ENCODE data around the gene PXK.
"Not testable (repeated sequence)": the region's sequence is repeated elsewhere in the genome, so short reads cannot be mapped to it uniquely, and the experiment has no call there.

Gene PXK

DNA sequence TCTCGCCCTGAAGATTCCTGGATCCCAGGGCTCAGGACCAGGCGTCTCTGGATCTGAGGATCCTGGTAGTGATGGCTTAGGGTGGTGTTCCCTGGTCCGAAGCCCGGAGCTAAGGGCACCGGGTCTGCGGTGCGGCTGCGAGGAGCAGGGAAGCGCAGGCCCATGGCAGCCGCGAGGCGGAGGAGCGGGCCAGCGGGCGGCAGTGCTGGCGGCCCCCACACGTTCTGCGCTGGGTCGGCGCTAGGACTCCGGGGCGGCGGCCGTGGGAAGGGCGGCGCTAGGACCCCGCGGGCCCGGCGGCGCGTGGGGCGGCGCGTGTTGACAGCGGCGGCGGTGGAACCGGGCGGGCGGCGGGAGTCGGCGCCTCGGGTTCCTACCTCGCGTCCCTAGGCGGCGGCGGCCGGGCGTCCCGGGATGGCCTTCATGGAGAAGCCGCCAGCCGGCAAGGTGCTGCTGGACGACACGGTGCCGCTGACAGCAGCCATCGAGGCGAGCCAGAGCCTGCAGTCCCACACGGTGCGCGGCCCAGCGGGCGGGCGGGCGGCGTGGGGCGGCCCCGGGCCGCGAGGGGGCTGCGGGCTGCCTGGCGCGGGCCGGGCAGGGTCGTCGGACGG, at the start of gene PXK:
TSS of gene PXK (plus strand) at position 318 of the 614 bp plus-strand sequence. CDS start at position 415, 97 bp downstream.
- DNase-seq (ENCODE audit: low spot score) = peak; percentile 77

DNA sequence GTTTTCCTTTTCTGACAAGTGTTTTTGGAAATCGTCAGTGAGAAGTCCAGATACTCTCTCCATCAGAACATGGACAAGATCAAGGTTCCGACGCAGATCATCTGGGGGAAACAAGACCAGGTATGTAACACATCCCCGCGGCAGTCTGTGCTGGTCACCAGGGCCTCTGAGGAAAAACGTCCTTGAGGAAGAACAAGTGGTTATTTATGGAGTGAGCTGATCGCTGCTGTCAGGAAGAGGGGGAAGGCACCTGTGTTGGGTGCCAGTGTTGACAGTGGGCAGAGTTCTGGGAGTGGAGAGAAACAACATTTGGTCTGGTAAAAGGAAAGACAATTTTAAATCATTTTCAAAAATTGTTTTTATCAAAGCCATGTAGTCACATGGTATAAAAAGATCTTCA, 47.4 kb upstream of the PXK start:
- no peak for DNase-seq (ENCODE audit: low spot score)

DNA sequence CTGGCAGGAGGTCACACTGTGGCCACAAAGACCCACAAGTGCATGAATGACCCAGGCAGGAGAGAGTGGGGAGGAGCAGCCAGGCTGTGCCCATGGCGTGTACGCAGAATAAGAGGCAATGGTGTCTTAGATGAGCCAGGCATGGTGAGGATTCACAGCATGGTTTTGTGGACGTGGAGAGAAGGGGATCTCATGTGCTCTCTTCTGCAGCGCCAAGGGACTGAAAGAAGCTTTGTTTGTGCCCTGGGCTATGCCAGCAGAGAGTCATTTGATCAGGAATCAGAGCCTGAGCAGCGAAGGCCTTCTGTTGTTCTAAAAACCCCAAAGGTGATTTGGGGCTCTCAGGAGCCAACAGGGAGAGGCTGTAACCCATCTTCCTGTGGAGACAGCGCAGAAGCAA, 45.3 kb upstream of the PXK start:
- DNase-seq (ENCODE audit: low spot score) = no peak

DNA sequence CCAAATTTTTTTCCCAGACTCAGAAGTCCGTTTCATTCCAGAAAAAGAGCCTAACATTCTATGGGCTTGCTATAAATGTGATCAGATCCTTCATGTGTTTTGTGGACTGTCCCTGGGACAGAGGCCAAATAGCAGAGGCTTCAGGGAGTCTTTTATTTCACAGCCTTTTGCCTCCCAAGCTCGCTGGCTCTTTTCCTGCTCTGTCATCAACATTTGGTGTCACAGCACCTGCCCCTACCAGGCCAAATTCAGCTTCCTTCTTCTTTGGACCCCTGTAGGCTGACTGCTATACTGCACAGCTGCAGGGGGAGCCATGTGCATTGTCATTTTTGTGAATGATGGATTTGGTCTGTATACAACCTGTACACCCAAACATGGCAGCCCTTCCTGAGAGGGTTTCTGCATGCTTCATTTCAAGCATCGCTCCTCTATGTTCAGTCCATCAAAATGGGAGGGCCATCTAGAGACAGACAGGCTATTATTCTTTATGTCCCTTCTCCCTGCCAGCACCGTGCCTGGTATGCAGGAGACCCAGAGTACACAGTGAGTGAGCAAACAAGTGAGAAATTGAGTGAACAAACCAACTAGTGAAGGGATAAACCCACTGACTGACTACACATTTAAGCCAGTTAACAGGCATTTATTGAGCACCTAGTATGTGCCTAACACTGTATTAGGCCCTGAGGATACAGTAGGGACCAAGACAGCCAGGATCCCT, 44.5 kb upstream of the PXK start:
- DNase-seq (ENCODE audit: low spot score) = no peak

DNA sequence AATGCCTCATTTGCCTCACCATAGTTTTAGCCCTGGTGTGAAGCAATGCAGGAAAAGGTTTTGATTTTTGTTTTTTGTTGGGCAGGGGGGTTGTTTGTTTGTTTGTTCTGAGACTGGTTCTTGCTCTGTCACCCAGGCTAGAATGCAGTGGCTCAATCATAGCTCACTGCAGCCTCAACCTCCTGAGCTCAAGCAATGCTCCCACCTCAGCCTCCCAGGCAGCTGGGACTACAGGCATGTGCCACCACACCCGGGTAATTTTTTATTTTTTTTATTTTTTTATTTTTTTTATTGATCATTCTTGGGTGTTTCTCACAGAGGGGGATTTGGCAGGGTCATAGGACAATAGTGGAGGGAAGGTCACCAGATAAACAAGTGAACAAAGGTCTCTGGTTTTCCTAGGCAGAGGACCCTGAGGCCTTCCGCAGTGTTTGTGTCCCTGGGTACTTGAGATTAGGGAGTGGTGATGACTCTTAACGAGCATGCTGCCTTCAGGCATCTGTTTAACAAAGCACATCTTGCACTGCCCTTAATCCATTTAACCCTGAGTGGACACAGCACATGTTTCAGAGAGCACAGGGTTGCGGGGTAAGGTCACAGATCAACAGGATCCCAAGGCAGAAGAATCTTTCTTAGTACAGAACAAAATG, 43.6 kb upstream of the PXK start:
- not testable (repeated sequence) for DNase-seq (ENCODE audit: low spot score)

DNA sequence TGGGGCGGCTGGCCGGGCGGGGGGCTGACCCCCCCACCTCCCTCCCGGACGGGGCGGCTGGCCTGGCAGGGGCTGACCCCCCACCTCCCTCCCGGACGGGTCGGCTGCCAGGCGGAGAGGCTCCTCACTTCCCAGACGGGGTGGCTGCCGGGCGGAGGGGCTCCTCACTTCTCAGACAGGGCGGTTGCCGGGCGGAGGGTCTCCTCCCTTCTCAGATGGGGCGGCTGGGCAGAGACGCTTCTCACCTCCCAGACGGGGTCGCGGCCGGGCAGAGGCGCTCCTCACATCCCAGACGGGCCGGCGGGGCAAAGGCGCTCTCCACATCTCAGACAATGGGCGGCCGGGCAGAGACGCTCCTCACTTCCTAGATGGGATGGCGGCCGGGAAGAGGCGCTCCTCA, 42.2 kb upstream of the PXK start:
- not testable (repeated sequence) for DNase-seq (ENCODE audit: low spot score)

DNA sequence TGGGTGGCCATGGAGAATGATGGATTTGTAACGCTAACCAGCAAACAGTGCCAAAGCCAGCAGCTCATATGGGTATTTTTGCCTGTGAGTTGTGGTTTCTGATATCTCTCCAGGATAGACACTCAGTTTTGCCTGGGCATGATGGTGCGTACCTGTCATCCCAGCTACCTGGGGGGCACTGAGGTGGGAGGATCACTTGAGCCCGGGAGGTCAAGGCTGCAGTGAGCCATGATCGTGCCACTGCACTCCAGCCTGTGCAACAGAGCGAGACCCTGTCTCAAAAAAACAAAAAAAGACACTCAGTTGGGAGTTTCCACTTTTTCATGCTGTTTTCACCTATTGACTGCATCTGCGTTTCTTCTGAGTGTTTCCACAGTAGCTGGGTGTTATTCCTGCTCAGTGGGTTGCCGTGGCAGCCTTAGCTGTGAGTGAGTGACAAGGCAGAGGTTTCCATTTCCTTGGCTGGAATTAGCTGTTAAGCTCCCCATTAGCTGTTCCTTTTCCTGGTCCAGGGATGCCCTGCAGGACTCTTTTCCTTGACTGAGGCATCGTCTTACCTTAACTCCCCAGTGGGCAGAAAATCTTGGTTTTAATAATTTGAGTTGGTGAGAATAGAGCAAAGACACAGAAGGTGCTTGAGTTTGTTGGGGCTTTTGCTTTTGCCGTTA, 40.9 kb upstream of the PXK start:
- DNase-seq (ENCODE audit: low spot score) = no peak

DNA sequence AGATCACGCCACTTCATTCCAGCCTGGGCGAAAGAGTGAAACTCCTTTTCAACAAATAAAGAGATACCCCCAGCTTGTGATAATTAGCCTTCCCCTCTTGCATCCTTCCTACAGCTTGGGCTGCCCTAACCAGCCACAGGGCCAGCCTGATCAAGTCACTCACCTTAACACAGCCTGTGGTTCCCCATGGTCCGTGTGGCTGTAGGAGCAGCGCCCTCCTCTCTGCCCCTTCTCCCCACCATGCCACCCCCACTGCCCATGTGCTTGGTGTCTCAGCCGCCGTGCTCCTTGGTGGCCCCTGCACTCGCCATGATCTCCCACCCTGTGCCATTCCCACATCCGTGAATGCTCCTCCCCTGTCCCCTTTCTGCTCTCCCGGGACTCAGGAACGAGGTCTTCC, 39.8 kb upstream of the PXK start:
- no peak for DNase-seq (ENCODE audit: low spot score)

DNA sequence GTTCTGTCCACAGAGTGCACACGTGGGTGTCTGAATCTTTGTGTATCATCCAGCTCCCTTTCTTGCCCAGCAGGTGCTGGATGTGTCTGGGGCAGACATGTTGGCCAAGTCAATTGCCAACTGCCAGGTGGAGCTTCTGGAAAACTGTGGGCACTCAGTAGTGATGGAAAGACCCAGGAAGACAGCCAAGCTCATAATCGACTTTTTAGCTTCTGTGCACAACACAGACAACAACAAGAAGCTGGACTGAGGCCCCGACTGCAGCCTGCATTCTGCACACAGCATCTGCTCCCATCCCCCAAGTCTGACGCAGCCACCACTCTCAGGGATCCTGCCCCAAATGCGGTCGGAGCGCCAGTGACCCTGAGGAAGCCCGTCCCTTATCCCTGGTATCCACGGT, 39.2 kb upstream of the PXK start:
- DNase-seq (ENCODE audit: low spot score) = no peak

DNA sequence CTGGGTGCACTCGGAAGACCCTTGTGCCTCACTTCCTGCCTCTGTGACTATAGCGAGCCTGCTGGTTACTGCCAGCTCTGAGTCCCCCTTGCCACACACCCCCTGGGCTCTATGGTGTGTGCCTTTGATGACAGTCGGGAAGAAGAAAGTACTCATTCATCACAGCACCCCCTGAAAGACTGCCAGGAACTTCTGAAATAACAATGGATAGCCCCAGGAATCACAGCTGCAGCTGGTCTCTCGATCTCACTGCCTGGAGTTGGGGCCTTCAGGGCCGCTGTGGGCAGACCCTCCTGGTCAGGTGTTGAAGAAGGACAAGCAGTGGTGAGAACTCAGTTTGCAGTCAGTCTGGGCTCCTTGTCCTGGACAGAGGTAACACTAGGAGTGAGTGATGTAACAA, 36.4 kb upstream of the PXK start:
- DNase-seq (ENCODE audit: low spot score) = no peak

DNA sequence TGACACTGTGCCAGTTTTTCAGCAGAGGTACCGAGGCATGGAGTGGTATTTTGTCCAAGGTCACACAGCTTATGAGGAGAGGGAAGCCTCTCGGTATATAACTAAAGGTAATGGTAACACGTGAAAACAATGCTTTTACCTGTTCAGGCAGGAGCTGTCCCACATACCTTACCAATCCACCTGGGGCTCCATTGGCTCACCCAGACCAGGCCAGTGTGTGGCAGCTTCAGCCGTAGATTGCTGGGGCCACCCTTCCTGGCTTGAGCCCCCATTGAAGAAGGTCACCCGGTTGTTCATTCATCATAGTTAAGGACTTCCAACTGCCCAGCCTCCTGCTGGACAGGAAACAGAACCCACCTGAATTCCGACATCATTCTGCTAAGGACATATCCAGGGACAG, 35.8 kb upstream of the PXK start:
- DNase-seq (ENCODE audit: low spot score) = no peak

DNA sequence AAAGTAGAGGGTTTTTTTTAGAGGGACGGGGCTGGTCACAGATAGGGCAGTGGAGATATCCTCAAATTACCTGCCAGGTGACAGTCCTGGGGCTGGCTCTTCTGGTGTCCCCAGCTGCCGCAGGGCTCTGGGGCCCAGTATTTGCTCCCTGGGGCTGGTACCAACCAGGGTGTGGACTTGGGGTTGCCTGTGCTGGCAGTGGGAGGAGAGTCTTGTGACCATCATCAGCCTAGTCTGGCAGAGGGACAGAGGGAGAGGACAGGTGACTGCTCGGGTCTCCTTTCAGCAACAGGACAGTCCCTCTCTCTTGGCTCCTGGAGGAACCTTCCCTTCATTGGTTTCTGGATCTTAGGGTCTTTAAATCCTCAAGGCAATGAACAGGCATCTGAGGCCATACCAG, 34.5 kb upstream of the PXK start:
- no peak for DNase-seq (ENCODE audit: low spot score)

DNA sequence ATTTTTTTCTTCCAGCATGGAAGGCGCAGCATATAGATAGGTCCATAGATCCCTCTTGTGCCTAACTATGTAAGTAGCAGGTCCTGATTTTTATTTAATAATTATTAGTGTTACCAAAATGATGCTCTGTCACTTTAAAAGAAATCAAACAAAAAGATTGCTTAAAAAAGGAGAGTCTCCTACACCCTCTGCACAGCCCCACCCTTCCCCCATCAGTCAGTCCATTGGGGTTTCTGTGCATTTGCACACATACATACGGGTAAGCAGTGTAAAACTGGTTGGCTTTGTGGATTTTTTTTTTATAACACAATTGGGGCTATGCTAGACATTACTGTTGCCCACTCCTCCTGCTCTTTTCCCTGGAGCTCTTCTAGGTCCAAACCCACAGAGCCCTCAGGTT, 33.6 kb upstream of the PXK start:
- DNase-seq (ENCODE audit: low spot score) = no peak

DNA sequence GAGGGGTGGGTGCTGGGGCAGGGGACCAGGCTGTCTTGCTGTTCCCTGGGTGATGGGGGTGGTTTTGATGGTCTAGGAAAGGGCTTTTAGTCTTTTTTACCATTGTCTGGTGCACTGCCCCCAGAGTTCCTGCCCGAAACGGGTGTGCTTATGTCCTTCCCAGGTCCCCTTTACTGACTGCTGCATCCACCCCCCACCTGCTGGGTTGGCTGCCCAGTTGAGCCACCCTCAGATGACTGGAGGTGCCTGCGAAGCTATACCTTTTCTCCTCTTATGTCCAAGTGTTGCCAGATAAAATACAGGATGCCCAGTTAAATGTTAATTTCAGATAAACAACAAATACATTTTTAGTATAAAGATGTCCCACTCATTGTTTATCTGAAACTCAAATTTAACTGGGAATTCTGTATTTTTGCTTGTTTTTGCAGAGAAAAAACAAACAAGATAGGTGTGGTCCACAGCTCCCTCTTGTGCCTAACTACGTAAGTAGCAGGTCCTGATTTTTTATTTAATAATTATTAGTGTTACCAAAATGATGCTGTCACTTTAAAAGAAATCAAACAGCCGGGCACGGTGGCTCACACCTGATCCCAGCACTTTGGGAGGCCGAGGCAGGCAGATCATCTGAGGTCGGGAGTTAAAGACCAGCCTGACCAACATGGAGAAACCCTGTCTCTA, 32.7 kb upstream of the PXK start:
- no peak for DNase-seq (ENCODE audit: low spot score)

DNA sequence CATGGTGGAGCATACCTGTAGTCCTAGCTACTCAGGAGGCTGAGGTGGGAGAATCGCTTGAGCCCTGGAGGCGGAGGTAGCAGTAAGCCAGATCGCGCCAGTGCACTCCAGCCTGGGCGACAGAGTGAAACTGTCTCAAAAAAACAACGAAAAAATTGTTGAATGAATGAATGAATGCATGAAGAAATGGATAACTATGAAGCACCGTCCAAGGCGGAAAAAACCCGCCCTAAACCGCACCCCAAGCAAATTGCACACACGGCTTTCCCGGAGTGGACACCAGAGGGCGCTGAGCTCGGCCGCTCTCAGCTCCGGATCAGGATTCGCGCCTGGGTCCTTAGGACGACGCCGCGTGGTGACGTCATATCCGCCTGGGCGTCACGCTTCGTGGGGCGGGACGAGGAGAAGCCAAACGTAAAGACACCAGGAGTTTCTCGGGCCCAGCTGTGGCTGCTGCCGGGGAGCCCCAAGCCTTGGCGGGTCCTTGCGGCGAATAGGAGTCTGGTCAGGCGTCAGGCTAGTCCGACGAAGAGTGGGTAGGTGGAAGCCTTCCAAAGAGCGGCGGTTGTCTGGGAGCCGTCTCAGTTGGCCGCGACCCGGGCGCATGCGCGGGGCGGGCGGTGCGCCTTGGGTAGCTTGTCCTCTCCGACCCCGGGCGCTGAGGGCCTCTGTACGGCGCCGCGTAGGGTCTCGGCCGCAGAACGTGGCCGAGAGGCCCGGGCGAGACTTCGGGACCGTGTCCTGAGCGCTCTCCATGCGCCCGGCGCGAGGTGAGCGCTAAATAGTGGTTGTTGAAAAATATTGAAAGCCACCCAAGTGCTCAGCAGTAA, 26.6 kb upstream of the PXK start, which contains the start of the genes HTD2 and RPP14:
TSS of gene HTD2 (plus strand) at position 639 of the 830 bp plus-strand sequence. CDS start 11,094 bp downstream, outside the sequence.
TSS of gene RPP14 (plus strand) at position 364 of the 830 bp plus-strand sequence. CDS start 4,085 bp downstream, outside the sequence.
- DNase-seq (ENCODE audit: low spot score) = peak; percentile 98

DNA sequence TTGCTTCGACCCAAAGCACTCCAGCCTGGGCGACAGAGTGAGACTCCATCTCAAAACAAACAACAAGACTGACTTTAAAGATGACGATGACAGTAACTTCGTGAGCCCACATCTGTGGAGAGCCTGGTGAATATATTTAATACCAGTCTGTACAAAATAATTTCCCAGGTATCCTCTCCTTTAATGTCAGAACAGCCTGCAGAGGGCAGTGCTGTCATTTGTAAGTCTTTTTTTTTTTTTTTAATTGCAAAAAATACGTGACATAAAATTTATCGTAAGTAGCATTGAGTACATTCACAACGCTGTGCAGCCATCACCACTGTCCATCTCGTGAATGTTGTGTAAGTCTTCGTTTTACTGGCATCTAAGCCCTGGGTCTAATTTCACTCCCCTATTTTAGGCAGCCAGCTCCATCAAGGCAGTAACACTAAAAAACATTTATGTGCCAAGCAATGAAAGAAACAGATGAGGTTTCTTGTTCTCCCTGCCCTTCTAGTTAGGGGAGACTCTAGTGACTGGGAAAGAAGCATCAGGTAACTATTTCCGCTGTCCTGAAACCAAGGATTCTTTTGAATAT, 25.0 kb upstream of the PXK start:
- DNase-seq (ENCODE audit: low spot score) = peak; percentile 67

DNA sequence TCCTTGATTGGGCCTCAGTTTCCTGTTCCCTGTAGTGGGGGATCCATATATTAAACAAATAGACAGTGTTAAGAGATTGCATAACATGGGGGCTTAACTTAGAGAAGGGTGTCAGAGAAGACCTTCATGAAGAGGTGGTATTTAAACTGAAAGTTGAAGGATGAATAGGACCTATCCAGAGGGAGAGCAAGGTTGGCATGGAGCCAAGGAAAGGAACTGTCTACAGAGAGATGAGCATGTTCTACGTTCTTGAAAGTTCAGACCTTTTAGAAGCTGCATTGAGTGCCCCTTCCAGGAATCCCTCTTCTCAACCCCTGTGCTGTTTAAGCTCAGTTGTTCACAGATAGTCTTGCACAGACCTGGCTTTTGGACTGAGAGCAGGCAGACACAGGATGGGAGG, 24.0 kb upstream of the PXK start:
- no peak for DNase-seq (ENCODE audit: low spot score)

DNA sequence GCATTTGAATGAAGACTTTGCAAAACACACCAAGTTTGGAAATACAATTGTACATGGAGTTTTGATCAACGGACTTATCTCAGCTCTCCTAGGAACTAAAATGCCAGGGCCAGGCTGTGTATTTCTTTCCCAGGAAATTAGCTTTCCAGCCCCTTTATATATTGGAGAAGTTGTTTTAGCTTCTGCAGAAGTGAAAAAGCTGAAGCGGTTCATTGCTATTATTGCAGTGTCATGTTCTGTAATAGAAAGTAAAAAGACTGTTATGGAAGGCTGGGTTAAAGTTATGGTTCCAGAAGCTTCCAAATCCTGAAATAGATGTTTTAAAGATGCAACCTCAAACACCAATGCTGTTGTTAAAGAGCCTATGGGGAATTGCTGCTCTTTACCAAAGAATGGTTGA, 14.9 kb upstream of the PXK start:
- DNase-seq (ENCODE audit: low spot score) = no peak

DNA sequence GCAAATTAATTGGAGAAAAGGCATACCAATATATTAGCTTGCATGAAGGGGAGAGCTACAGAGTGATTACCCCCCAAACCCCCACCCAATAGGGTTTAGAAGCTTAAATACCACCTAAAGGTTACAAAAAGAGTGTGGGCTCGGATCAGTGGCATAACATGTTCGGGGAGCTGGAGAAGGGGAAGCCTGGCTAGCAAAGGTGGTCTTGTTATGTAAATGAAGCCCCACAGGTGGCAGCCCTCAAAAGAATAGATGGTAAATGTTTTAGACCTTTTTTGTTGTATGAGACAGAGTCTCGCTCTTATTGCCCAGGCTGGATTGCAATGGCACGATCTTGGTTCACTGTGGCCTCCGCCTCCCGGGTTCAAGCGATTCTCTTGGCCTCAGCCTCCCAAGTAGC, 10.9 kb upstream of the PXK start:
- no peak for DNase-seq (ENCODE audit: low spot score)

DNA sequence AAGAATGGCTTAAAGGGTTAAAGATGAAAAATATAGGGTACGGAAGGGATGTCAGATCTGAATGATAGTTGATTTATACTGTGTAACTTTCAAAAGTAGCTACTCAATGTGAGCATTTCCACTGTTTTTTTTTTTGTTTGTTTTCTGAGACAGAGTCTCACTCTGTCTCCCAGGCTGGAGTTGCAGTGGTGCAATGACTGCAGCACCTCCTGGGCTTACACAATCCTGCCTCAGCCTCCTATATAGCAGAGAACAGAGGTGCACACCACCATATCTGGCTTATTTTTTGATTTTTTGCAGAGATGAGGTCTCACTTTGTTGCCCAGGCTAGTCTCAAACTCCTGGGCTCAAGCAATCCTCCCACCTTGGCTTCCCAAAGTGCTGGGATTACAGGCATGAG, 9.9 kb upstream of the PXK start:
- DNase-seq (ENCODE audit: low spot score) = no peak
